Breast epithelium (tissue), 3 donors: ENCODE data around the gene BBS9.

Experiments used
- POLR2A ChIP-seq: fragments of 450-650 bp; IDR thresholded peaks from one replicate; pipeline ENCODE4 v1.6.1; 2016; ENCODE audit warnings: antibody characterized with exemption, mild to moderate bottlenecking, moderate library complexity
- POLR2AphosphoS5 ChIP-seq, 3 donors: sonication (generic); formaldehyde crosslinking; IDR thresholded peaks; one replicate each; pipeline ENCODE4 v1.6.1; 2017; ENCODE audit warnings: antibody characterized with exemption in 3 of 3

- TF ChIP-seq POLR2A (no peak), POLR2AphosphoS5 (IDR thresholded peaks at IDR 0.05) (no peak)
Observed at GRCh38 chr7:33107136-33108066, 22.0 kb upstream of the BBS9 start.
